ENCODE results near the gene KDM5A.

Gene KDM5A

DNA sequence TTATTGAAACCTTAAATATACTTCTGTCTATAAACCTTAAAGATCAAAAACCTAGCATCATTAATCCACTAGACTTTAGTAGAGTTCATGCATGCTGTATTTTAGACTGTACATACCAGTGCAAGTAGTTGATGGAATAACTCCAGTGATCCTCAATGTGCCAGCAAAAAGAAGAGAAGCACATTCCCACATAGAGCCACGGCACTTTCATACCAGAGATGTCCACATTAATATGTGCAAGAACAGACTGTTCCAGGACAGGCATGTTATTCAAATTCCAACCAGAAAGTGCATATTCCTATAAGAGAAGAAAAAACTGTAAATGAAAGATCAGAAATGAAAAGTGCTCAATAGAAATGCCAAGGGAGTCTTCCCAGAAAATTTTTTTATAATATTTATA is 55.0 kb downstream of the KDM5A start:
- Histone ChIP-seq H3K9me3 (ENCODE audit: control insufficient read depth, low read length) (no peaks in the 10 kb centered on the region), H2AFZ (no peak overlapping the region), H3K4me1 (no peaks in the 10 kb centered on the region), H3K27me3 (ENCODE audit: control insufficient read depth, insufficient read depth, low read length) (no peaks in the 10 kb centered on the region), H3K4me3 (ENCODE audit: low read depth, low read length) (no peak overlapping the region), H3K4me2 (ENCODE audit: low read length) (no peak overlapping the region), H3K27ac (no peak overlapping the region), H3K36me3 (ENCODE audit: control insufficient read depth, insufficient read depth, low read length) (no peaks in the 10 kb centered on the region), H3K9ac (no peak overlapping the region), H3K79me2 (peaks cover 10% of the 10 kb centered on the region)
- TF ChIP-seq, protein P1, sequence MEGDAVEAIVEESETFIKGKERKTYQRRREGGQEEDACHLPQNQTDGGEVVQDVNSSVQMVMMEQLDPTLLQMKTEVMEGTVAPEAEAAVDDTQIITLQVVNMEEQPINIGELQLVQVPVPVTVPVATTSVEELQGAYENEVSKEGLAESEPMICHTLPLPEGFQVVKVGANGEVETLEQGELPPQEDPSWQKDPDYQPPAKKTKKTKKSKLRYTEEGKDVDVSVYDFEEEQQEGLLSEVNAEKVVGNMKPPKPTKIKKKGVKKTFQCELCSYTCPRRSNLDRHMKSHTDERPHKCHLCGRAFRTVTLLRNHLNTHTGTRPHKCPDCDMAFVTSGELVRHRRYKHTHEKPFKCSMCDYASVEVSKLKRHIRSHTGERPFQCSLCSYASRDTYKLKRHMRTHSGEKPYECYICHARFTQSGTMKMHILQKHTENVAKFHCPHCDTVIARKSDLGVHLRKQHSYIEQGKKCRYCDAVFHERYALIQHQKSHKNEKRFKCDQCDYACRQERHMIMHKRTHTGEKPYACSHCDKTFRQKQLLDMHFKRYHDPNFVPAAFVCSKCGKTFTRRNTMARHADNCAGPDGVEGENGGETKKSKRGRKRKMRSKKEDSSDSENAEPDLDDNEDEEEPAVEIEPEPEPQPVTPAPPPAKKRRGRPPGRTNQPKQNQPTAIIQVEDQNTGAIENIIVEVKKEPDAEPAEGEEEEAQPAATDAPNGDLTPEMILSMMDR (IDR thresholded peaks at IDR 0.05) = no peak

DNA sequence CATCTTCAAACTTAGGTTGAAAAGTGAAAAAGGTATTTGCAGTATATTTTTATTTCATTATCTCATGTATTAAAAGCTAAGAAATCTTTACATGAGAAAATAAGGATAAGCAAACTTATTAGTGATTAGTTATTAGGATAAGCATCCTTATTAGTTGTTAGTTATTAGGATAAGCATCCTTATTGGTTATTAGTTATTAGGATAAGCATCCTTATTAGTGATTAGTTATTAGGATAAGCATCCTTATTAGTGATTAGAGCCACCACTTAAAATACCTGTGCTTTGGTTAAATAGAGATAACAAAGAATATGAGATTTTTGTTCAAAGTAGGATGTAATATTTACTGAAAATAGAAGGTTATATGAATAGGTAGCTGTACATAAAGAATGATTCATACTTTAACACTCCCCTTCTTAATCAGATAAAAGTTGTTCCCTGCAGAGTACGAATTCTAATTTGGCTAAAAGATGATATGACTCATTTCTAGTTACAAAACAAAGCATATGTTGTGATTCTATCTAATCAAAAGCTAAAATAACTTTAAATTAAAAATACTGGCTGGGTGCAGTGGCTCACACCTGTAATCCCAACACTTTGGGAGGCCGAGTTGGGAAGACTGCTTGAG is 56.4 kb downstream of the KDM5A start:
- Histone ChIP-seq H3K36me3 (ENCODE audit: control insufficient read depth, insufficient read depth, low read length) (no peaks in the 10 kb centered on the region), H2AFZ (no peak overlapping the region), H3K4me1 (no peaks in the 10 kb centered on the region), H3K4me2 (ENCODE audit: low read length) (no peak overlapping the region), H3K27ac (no peak overlapping the region), H3K9me3 (ENCODE audit: control insufficient read depth, low read length) (no peaks in the 10 kb centered on the region), H3K9ac (no peak overlapping the region), H3K79me2 (peaks cover 5% of the 10 kb centered on the region), H3K27me3 (ENCODE audit: control insufficient read depth, insufficient read depth, low read length) (no peaks in the 10 kb centered on the region), H3K4me3 (ENCODE audit: low read depth, low read length) (no peak overlapping the region)
- TF ChIP-seq, protein P1 (IDR thresholded peaks at IDR 0.05) = no peak

GRCh38 chr12:331287-331686 is 57.8 kb downstream of the KDM5A start:
- no peak overlapping the region for H3K4me3 ChIP-seq (ENCODE audit: low read depth, low read length)
- no peaks in the 10 kb centered on the region for H3K79me2 ChIP-seq
- no peak overlapping the region for H3K9ac ChIP-seq
- H3K36me3 ChIP-seq (ENCODE audit: control insufficient read depth, insufficient read depth, low read length) = no peaks in the 10 kb centered on the region
- H3K9me3 ChIP-seq (ENCODE audit: control insufficient read depth, low read length) = no peaks in the 10 kb centered on the region
- H3K4me2 ChIP-seq (ENCODE audit: low read length) = no peak overlapping the region
- H3K27me3 ChIP-seq (ENCODE audit: control insufficient read depth, insufficient read depth, low read length) = no peaks in the 10 kb centered on the region
- no peaks in the 10 kb centered on the region for H3K4me1 ChIP-seq
- no peak overlapping the region for H3K27ac ChIP-seq
- TF ChIP-seq, protein P1 (IDR thresholded peaks at IDR 0.05) = no peak
- H2AFZ ChIP-seq = no peak overlapping the region

DNA sequence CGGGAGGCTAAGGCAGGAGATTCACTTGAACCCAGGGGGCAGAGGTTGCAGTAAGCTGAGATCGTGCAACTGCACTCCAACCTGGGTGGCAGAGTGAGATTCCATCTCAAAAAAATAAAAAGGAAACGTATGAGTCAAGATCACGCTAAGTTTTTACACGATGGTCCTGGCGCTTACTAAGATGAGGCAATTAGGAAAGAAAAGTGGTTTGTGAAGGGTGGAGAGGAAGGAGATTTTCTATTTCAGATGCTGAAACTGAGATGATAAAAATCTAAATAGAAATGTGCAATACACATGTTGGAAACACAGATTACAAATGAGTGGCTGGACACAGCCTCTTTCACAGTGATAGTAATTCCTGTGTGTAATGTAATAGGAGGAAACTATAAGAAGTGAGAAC is 63.2 kb downstream of the KDM5A start:
- H2AFZ ChIP-seq = no peak overlapping the region
- H3K9me3 ChIP-seq (ENCODE audit: control insufficient read depth, low read length) = no peaks in the 10 kb centered on the region
- H3K27ac ChIP-seq = no peak overlapping the region
- no peaks in the 10 kb centered on the region for H3K27me3 ChIP-seq (ENCODE audit: control insufficient read depth, insufficient read depth, low read length)
- H3K9ac ChIP-seq = no peak overlapping the region
- TF ChIP-seq, protein P1 (IDR thresholded peaks at IDR 0.05) = no peak
- no peaks in the 10 kb centered on the region for H3K79me2 ChIP-seq
- H3K36me3 ChIP-seq (ENCODE audit: control insufficient read depth, insufficient read depth, low read length) = no peaks in the 10 kb centered on the region
- H3K4me1 ChIP-seq = no peaks in the 10 kb centered on the region
- no peak overlapping the region for H3K4me3 ChIP-seq (ENCODE audit: low read depth, low read length)
- H3K4me2 ChIP-seq (ENCODE audit: low read length) = no peak overlapping the region

DNA sequence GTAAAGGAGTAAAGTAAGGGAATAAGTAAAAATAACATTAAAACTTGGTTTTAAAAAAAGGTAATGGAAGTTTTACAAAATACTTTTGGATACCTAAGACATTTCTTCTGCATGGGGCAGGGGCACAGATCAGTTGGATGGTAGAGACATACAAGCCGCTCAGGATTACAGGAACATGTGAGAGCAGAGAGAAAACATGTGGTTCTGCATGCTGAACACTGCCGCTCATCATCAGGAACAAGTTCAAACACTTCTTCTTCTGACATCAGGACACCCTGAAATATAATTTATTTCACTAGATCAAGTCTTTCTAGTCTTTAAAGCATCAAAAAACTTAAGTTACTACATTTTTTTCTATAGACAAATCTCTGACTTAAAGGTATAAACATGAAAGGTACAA is 65.6 kb downstream of the KDM5A start:
- Histone ChIP-seq H3K27me3 (ENCODE audit: control insufficient read depth, insufficient read depth, low read length) (no peaks in the 10 kb centered on the region), H3K4me2 (ENCODE audit: low read length) (no peak overlapping the region), H3K4me3 (ENCODE audit: low read depth, low read length) (no peak overlapping the region), H3K27ac (no peak overlapping the region), H3K4me1 (no peaks in the 10 kb centered on the region), H2AFZ (no peak overlapping the region), H3K79me2 (peaks cover 3% of the 10 kb centered on the region), H3K9ac (no peak overlapping the region), H3K36me3 (ENCODE audit: control insufficient read depth, insufficient read depth, low read length) (no peaks in the 10 kb centered on the region), H3K9me3 (ENCODE audit: control insufficient read depth, low read length) (no peaks in the 10 kb centered on the region)
- TF ChIP-seq, protein P1 (IDR thresholded peaks at IDR 0.05) = no peak
